Caco-2 (cell line): ENCODE measurements around the gene SLC7A14. TPM values are rescaled to one million over a fixed set of nuclear protein-coding genes. Genes with fewer than 3 reads are reported as not detected.
A peak's percentile ranks its signal among the peaks of the same experiment; 100 is the strongest.

Experiments used
- BruUV-seq: library from RNA; stranded (reverse); fragments of 400-500 nt; replicated peaks from 2 replicates; lab custom pipeline; 2021; lab: Mats Ljungman, UMichigan
- CTCF ChIA-PET: fragments of 300-600 bp; sonication (Branson Sonifier 250); formaldehyde crosslinking; loops from one replicate; lab custom pipeline; 2022; ENCODE audit warnings: antibody characterized with exemption; lab: Charles Lee
- POLR2A ChIA-PET: fragments of 300-600 bp; sonication (Branson Sonifier 250); formaldehyde crosslinking; loops from one replicate; lab custom pipeline; 2022; ENCODE audit warnings: antibody characterized with exemption; lab: Charles Lee
- DNase-seq, 2 experiments: peaks; one replicate each; pipeline versions ENCODE4 v3.0.0 to v3.0.0-alpha.2; 2020 to 2022
- H3K27me3 ChIP-seq: replicated peaks from 2 replicates; pipeline ENCODE4 v1.6.0; 2011; ENCODE audit warnings: low read length; ENCODE audit not compliant: control insufficient read depth, insufficient read depth
- H3K36me3 ChIP-seq: 2 replicates; pipeline ENCODE4 v1.5.1; 2011; ENCODE audit warnings: low read length; ENCODE audit not compliant: control insufficient read depth, insufficient read depth
- H3K4me1 ChIP-seq: fragments of 250-450 bp; sonication (Bioruptor Pico); 2 replicates; pipeline ENCODE4 v1.5.1; 2020; ENCODE audit warnings: mild to moderate bottlenecking
- H3K4me3 ChIP-seq: 2 replicates; pipeline ENCODE4 v1.5.1; 2011; ENCODE audit warnings: low read depth, mild to moderate bottlenecking, control low read depth, low read length
- H3K9me3 ChIP-seq: fragments of 250-450 bp; sonication (Bioruptor Pico); 2 replicates; pipeline ENCODE4 v1.5.1; 2020; ENCODE audit warnings: mild to moderate bottlenecking, moderate library complexity
- H3K27ac Mint-ChIP-seq: one replicate; pipeline ENCODE4 v1.8.0; 2022; ENCODE audit warnings: mixed read lengths; ENCODE audit not compliant: unreplicated experiment
- H3K27me3 Mint-ChIP-seq: one replicate; pipeline ENCODE4 v1.8.0; 2022; ENCODE audit warnings: mixed read lengths; ENCODE audit not compliant: insufficient read depth, unreplicated experiment
- H3K36me3 Mint-ChIP-seq: one replicate; pipeline ENCODE4 v1.8.0; 2022; ENCODE audit warnings: mild to moderate bottlenecking, mixed read lengths; ENCODE audit not compliant: insufficient read depth, unreplicated experiment
- H3K4me1 Mint-ChIP-seq: one replicate; pipeline ENCODE4 v1.8.0; 2022; ENCODE audit warnings: low read depth, mixed read lengths; ENCODE audit not compliant: unreplicated experiment
- H3K4me3 Mint-ChIP-seq: one replicate; pipeline ENCODE4 v1.8.0; 2022; ENCODE audit warnings: mild to moderate bottlenecking, moderate library complexity, mixed read lengths; ENCODE audit not compliant: unreplicated experiment
- H3K9me3 Mint-ChIP-seq: one replicate; pipeline ENCODE4 v1.8.0; 2022; ENCODE audit warnings: mixed read lengths; ENCODE audit not compliant: unreplicated experiment
- CTCF ChIP-seq, 2 experiments: fragments of 200-600 bp in 1 of 2; IDR thresholded peaks; 1 replicate in 1 of 2; 2 replicates in 1 of 2; pipeline versions ENCODE4 v1.5.1 to v1.8.0; 2011 to 2022; ENCODE audit warnings: antibody characterized with exemption in 1 of 2, control low read depth in 1 of 2, inconsistent platforms in 1 of 2, low read depth in 1 of 2, low read length in 1 of 2, mild to moderate bottlenecking in 1 of 2, moderate library complexity in 1 of 2; ENCODE audit not compliant: insufficient read depth in 1 of 2, severe bottlenecking in 1 of 2, unreplicated experiment in 1 of 2
- intact Hi-C: fragments of 100-400 bp; cut with micrococcal nuclease; formaldehyde crosslinking; loops from one replicate; pipeline ENCODE4 v1.10.0; 2022; ENCODE audit not compliant: unreplicated experiment
- total RNA-seq: library from RNA; stranded (reverse); gene quantifications from 2 replicates; pipeline ENCODE4 v1.2.3, GENCODE V29; 2022

SLC7A14 gene
- total RNA-seq, 1 experiment from 2014 or later, result not detected

- Histone ChIP-seq H3K9me3 (no peaks in the 10 kb centered on the region), H3K36me3 (no peaks in the 10 kb centered on the region), H3K4me3 (no peak overlapping the region), H3K4me1 (no peaks in the 10 kb centered on the region), H3K27me3 (0 out of 2 replicates have a peak, but pooled peaks cover 2% of the 10 kb centered on the region)
- no TSS peak for BruUV-seq
- H3K9me3 Mint-ChIP-seq, result no peaks in the 10 kb centered on the region
- CTCF ChIA-PET, result no interaction called here
- no peaks in the 10 kb centered on the region for H3K4me1 Mint-ChIP-seq
- H3K27me3 Mint-ChIP-seq, result peaks cover 3% of the 10 kb centered on the region
- intact Hi-C loops, result no loop called here
- H3K27ac Mint-ChIP-seq, result no peak overlapping the region
- POLR2A ChIA-PET, result no interaction called here
- TF ChIP-seq CTCF (IDR thresholded peaks at IDR 0.05; ENCODE audit: insufficient read depth in 1 of 2, low read depth in 1 of 2, low read length in 1 of 2, severe bottlenecking in 1 of 2, unreplicated experiment in 1 of 2), result no peak
- H3K4me3 Mint-ChIP-seq, result no peak overlapping the region
- no peak for DNase-seq
- H3K36me3 Mint-ChIP-seq, result no peaks in the 10 kb centered on the region
Observed at GRCh38 chr3:170420307-170420821, 165.5 kb downstream of the SLC7A14 start.

GRCh38 chr3:170419557-170420087 lies 166.3 kb downstream of the SLC7A14 start:
- Histone ChIP-seq H3K4me1 (no peaks in the 10 kb centered on the region), H3K36me3 (no peaks in the 10 kb centered on the region), H3K9me3 (no peaks in the 10 kb centered on the region), H3K4me3 (no peak overlapping the region), H3K27me3 (0 out of 2 replicates have a peak, but pooled peaks cover 2% of the 10 kb centered on the region)
- Mint-ChIP-seq H3K27me3 (peaks cover 3% of the 10 kb centered on the region), H3K4me1 (no peaks in the 10 kb centered on the region), H3K36me3 (no peaks in the 10 kb centered on the region), H3K4me3 (no peak overlapping the region), H3K27ac (no peak overlapping the region), H3K9me3 (no peaks in the 10 kb centered on the region)
- ChIA-PET POLR2A (no interaction called here), CTCF (interaction anchor here (0.9 kb wide), 1 partner anchor 12 kb away, joined by 4 read pairs; no protein-coding TSS in a partner anchor)
- no peak for TF ChIP-seq CTCF (IDR thresholded peaks at IDR 0.05; ENCODE audit: insufficient read depth in 1 of 2, low read depth in 1 of 2, low read length in 1 of 2, severe bottlenecking in 1 of 2, unreplicated experiment in 1 of 2)
- DNase-seq, result no peak
- no TSS peak for BruUV-seq
- intact Hi-C loops, result no loop called here

- Histone ChIP-seq H3K27me3 (0 out of 2 replicates have a peak, but pooled peaks cover 2% of the 10 kb centered on the region), H3K9me3 (no peaks in the 10 kb centered on the region), H3K4me1 (no peaks in the 10 kb centered on the region), H3K36me3 (no peaks in the 10 kb centered on the region), H3K4me3 (peak within 1 kb of the TSS; percentile 36)
- DNase-seq, result peak in 1 of 2 experiments; percentile 44
- Mint-ChIP-seq H3K4me1 (no peaks in the 10 kb centered on the region), H3K27me3 (peaks cover 3% of the 10 kb centered on the region), H3K9me3 (no peaks in the 10 kb centered on the region), H3K4me3 (peak within 1 kb of the TSS; percentile 91), H3K36me3 (no peaks in the 10 kb centered on the region), H3K27ac (no peak within 1 kb of the TSS)
- POLR2A ChIA-PET, result no interaction called here
- CTCF ChIA-PET, result interaction anchor here (0.6 to 1.5 kb wide), 6 partner anchors 13 to 393 kb away, joined by 3 to 7 read pairs (median 4); no protein-coding TSS in a partner anchor
- TF ChIP-seq CTCF (IDR thresholded peaks at IDR 0.05; ENCODE audit: insufficient read depth in 1 of 2, low read depth in 1 of 2, low read length in 1 of 2, severe bottlenecking in 1 of 2, unreplicated experiment in 1 of 2), result no peak
- intact Hi-C loops, result no loop called here
- no TSS peak for BruUV-seq
Observed at GRCh38 chr3:170418422-170419398, 167.2 kb downstream of the SLC7A14 start, which contains the start of gene CLDN11. CLDN11 (plus strand) TSS chr3:170418868; CDS start chr3:170419067, 199 bp downstream.
